Neural progenitor cell (in vitro differentiated cells): ENCODE results near the gene FYB1.

Source experiments
- CTCF ChIP-seq: fragments of 200-600 bp; sonication (generic); IDR thresholded peaks from 2 replicates; pipeline ENCODE4 v1.5.1; 2017; ENCODE audit warnings: antibody characterized with exemption, mild to moderate bottlenecking
- EZH2 ChIP-seq: fragments of 200-600 bp; sonication (generic); IDR thresholded peaks from 2 replicates; pipeline ENCODE4 v1.6.1; 2017; ENCODE audit warnings: antibody characterized with exemption, mild to moderate bottlenecking, moderate library complexity

- no peak for TF ChIP-seq CTCF
- TF ChIP-seq EZH2 = no peak
These were observed 116.6 kb downstream of the FYB1 start for GRCh38 chr5:39102684-39103155.
